Smooth muscle cell (in vitro differentiated cells): Measurements from ENCODE around the gene CCDC124. TPM values are rescaled to one million over a fixed set of nuclear protein-coding genes. Genes with fewer than 3 reads are reported as not detected.

ENCODE experiments used
- DNase-seq: peaks from one replicate; lab custom pipeline; 2025; ENCODE audit not compliant: unreplicated experiment; lab: John Stamatoyannopoulos, UW
- H2AFZ ChIP-seq: fragments of 200-600 bp; sonication (generic); 2 replicates; pipeline ENCODE4 v1.6.0; 2016; ENCODE audit warnings: antibody characterized with exemption, low read depth, mild to moderate bottlenecking
- H3F3A ChIP-seq: fragments of 200-600 bp; sonication (generic); 2 replicates; pipeline ENCODE4 v1.6.0; 2017; ENCODE audit warnings: antibody characterized with exemption, low read depth
- H3K27ac ChIP-seq: fragments of 200-600 bp; sonication (generic); 2 replicates; pipeline ENCODE4 v1.5.1; 2016; ENCODE audit warnings: low read depth, mild to moderate bottlenecking
- H3K27me3 ChIP-seq: fragments of 200-600 bp; sonication (generic); 2 replicates; pipeline ENCODE4 v1.6.1; 2016; ENCODE audit warnings: low read depth, mild to moderate bottlenecking
- H3K36me3 ChIP-seq: fragments of 200-600 bp; sonication (generic); 2 replicates; pipeline ENCODE4 v1.5.1; 2016; ENCODE audit warnings: low read depth
- H3K4me1 ChIP-seq: fragments of 200-600 bp; sonication (generic); 2 replicates; pipeline ENCODE4 v1.5.1; 2016; ENCODE audit warnings: low read depth
- H3K4me2 ChIP-seq: fragments of 200-600 bp; sonication (generic); 2 replicates; pipeline ENCODE4 v1.6.0; 2016; ENCODE audit warnings: mild to moderate bottlenecking
- H3K4me3 ChIP-seq: fragments of 200-600 bp; sonication (generic); 2 replicates; pipeline ENCODE4 v1.5.1; 2016; ENCODE audit warnings: mild to moderate bottlenecking
- H3K79me2 ChIP-seq: fragments of 200-600 bp; sonication (generic); 2 replicates; pipeline ENCODE4 v1.6.0; 2016; ENCODE audit warnings: low read depth, mild to moderate bottlenecking
- H3K9ac ChIP-seq: fragments of 200-600 bp; sonication (generic); 2 replicates; pipeline ENCODE4 v1.6.0; 2016; ENCODE audit warnings: low read depth
- H3K9me3 ChIP-seq: fragments of 200-600 bp; sonication (generic); replicated peaks from 2 replicates; pipeline ENCODE4 v1.5.1; 2016; ENCODE audit warnings: low read depth
- H4K20me1 ChIP-seq: fragments of 200-600 bp; sonication (generic); 2 replicates; pipeline ENCODE4 v1.6.0; 2016; ENCODE audit warnings: low read depth
- WGBS: methylation state at CpG from one replicate; pipeline ENCODE4 v1.1.7; 2016; ENCODE audit warnings: low lambda C conversion rate; 5-methylcytosine and 5-hydroxymethylcytosine counted together
- polyA plus RNA-seq: library from polyadenylated mRNA; unstranded; fragments of >200 nt; fragmentation: Nextera tagmentation; extraction: Ambion mirVana; gene quantifications from 2 replicates; pipeline ENCODE4 v1.2.1, GENCODE V29; 2016
- total RNA-seq: library from RNA; depleted of rRNA; stranded (reverse); fragments of >200 nt; gene quantifications from 2 replicates; pipeline ENCODE4 v1.2.3, GENCODE V29; 2014
- TF ChIP-seq, protein P1 (sequence below): fragments of 200-600 bp; sonication (generic); IDR thresholded peaks from 2 replicates; pipeline ENCODE4 v1.5.1; 2017; ENCODE audit warnings: borderline replicate concordance, mild to moderate bottlenecking, antibody characterized with exemption; ENCODE audit not compliant: insufficient read depth, poor library complexity, severe bottlenecking

CCDC124 gene
- total and polyA plus RNA-seq, 2 experiments from 2014 or later, result 34.5 to 156 TPM

DNA sequence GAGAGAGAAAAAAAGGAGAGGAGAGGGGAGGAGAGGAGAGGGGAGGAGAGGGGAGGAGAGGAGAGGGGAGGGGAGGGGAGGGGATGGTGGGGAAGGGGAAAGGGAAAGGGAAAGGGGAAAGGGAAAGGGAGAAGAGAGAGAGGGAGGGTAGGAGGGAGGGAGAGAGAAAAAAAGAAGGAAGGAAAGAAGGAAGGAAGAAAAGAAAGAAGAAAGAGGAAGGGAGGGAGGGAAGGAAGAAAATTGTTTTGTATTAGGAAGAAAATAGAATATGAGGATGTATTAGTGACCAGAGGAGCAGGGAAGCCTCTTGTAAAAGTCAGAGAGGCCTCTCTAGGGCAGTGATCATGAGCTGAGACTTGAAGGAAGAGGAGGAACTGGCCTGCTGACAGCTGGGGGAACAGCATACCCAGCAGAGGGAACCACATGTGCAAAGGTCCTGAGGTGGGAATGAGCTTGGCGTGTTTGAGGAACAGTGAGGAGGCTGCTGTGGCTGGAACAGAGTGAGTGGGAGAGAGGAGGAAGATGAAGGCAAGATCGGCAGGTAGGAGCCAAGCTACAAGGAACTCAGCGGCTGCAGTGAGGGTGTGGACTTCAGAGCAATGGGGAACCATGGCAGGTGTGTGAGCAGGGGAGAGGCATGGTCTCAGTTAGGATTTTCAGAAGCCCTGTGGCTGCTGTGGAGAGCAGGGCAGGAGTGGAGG, 24.5 kb downstream of the CCDC124 start:
- Histone ChIP-seq H3K79me2 (no peaks in the 10 kb centered on the region), H3F3A (no peaks in the 10 kb centered on the region), H3K4me1 (peaks cover 9% of the 10 kb centered on the region), H3K36me3 (no peaks in the 10 kb centered on the region), H3K4me3 (no peak overlapping the region), H4K20me1 (no peaks in the 10 kb centered on the region), H3K4me2 (no peak overlapping the region), H2AFZ (no peak overlapping the region), H3K9ac (no peak overlapping the region), H3K27ac (no peak overlapping the region), H3K9me3 (no peaks in the 10 kb centered on the region), H3K27me3 (peaks cover 46% of the 10 kb centered on the region)
- TF ChIP-seq, protein P1, sequence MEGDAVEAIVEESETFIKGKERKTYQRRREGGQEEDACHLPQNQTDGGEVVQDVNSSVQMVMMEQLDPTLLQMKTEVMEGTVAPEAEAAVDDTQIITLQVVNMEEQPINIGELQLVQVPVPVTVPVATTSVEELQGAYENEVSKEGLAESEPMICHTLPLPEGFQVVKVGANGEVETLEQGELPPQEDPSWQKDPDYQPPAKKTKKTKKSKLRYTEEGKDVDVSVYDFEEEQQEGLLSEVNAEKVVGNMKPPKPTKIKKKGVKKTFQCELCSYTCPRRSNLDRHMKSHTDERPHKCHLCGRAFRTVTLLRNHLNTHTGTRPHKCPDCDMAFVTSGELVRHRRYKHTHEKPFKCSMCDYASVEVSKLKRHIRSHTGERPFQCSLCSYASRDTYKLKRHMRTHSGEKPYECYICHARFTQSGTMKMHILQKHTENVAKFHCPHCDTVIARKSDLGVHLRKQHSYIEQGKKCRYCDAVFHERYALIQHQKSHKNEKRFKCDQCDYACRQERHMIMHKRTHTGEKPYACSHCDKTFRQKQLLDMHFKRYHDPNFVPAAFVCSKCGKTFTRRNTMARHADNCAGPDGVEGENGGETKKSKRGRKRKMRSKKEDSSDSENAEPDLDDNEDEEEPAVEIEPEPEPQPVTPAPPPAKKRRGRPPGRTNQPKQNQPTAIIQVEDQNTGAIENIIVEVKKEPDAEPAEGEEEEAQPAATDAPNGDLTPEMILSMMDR, result no peak
- DNase-seq, result no peak
- WGBS, result 79% methylated on average over 3 of the region's 3 CpGs

DNA sequence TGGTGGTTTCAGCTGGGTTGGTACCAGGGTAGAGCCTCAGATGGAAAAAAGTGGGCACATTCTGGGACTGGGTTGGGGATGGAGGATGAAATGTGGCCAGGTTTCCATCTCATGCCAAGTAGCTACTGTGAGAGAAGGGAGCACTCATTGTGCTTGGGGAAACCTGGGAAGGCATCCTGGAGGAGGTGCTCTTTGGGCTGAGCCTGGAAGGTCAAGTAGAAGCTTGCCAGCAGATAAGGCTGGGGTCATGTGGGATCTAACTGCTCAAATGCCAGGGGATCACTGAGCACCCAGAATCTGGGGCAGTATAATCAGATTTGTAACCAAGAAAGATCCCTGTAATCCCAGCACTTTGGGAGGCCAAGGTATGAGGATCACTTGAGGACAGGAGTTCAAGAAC, 25.1 kb downstream of the CCDC124 start:
- TF ChIP-seq, protein P1, result no peak
- no peak overlapping the region for H3K9ac ChIP-seq

DNA sequence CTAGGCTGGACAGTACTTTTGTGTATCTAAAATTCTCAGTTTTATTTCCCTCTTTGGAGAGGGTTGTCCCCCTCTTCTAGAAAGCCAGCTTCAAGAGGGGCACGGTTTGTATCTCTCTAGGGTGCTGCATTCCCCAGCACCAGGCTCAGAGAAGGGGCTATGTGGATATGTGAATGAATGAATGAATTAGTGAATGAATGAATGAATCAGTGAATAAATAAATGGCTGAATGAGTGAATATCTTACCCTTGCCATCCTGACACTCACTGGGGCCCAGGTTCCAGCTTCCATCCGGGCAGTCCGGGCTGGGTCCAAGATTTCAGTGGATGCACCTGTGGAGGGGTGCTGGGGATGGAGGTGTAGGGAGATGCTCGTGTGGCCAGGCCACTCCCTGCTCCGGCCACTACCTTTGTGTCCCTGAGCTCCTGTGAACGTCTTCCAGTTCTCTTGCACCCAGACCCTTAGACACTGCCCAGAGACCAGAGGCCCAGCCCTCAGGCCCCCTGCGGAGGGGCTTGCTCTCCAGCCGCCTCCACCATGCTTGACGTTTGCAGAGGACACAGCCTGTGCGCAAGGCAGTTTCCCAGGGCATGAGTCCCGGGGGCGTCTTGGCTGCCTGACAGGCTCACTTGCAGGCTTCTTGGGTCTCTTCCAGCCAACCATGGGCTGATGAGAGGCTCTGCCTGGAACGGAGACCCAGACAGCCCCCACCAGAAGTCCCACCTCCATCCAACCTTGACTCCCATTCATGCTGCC, 31.3 kb downstream of the CCDC124 start:
- Histone ChIP-seq H3K27me3 (peaks cover 35% of the 10 kb centered on the region), H3K9me3 (no peaks in the 10 kb centered on the region)

More for the DNA sequence above, 25.1 kb downstream of the CCDC124 start:
- Histone ChIP-seq H3K4me3 (no peak overlapping the region), H4K20me1 (no peaks in the 10 kb centered on the region), H3K36me3 (no peaks in the 10 kb centered on the region), H3K27me3 (peaks cover 40% of the 10 kb centered on the region), H3K79me2 (no peaks in the 10 kb centered on the region), H3K4me1 (peaks cover 3% of the 10 kb centered on the region), H3F3A (no peaks in the 10 kb centered on the region), H3K9me3 (no peaks in the 10 kb centered on the region), H3K27ac (no peak overlapping the region), H3K4me2 (no peak overlapping the region), H2AFZ (no peak overlapping the region)
- no peak for DNase-seq

More for the DNA sequence above, 31.3 kb downstream of the CCDC124 start:
- 74% methylated on average over 13 of the region's 13 CpGs for WGBS
- DNase-seq, result no peak
- Histone ChIP-seq H2AFZ (no peak overlapping the region), H4K20me1 (no peaks in the 10 kb centered on the region), H3K4me1 (no peaks in the 10 kb centered on the region), H3K4me3 (no peak overlapping the region), H3K79me2 (no peaks in the 10 kb centered on the region), H3F3A (no peaks in the 10 kb centered on the region), H3K9ac (no peak overlapping the region), H3K4me2 (no peak overlapping the region), H3K36me3 (no peaks in the 10 kb centered on the region), H3K27ac (no peak overlapping the region)
- TF ChIP-seq, protein P1, result no peak
